HG02571 (cell line): ENCODE data around the gene FCMR.

Source experiments
- ATAC-seq: cut with Tn5 transposase; IDR thresholded peaks from one replicate; pipeline ENCODE4 v1.9.1; 2021; ENCODE audit warnings: mild to moderate bottlenecking, moderate library complexity; ENCODE audit not compliant: unreplicated experiment

The FCMR gene

DNA sequence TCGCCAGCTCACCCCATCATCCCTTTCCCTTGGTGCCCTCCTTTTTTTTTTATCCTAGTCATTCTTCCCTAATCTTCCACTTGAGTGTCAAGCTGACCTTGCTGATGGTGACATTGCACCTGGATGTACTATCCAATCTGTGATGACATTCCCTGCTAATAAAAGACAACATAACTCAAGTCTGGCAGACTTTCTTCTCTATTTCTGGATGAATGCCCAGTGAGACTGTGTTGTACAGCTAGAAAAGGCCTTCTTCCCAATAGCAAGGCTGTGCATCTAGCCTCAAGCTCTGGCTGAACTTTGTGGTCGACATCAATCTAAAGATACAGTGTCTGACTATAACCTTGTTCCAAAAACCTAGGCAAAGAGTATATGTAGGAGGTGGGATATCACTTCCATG lies 18.1 kb downstream of the FCMR start:
- ATAC-seq, result no peak

DNA sequence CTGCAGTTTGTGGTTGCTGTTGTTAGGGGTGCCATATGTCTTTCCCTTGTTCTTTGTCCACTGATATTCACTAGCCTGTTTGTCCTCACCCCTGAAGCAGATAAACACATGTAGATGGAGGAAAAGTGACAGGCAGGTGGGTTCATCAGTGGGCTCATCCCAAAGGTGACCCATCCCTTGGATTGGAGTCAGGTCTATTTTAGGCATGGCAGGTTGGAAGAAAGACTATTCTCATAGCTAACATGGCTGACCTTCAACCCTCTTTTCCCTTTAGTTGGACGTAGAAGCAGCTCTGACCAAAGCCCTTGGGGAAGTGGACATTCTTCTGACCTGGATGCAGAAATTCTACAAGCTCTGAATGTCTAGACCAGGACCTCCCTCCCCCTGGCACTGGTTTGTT lies 19.0 kb downstream of the FCMR start:
- no peak for ATAC-seq

DNA sequence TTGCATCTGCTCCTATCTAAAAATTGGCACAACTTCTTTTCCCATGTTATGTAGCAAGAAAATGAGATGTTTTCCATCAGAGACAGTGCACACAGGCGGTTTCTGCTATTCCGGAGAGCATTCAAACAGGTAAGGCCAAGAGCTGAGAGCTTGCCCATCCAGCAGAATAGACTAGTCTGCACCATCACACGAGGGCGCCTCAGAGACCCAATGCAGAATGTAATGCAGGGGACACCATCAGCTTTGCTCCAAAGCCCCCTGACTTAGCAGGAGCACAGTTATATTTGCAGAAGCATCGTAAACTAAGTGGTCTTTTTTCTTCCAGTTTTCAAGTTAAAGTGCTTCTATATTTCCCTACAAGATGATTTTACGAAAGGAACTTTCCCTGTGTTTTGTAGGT lies 19.8 kb downstream of the FCMR start:
- no peak for ATAC-seq

DNA sequence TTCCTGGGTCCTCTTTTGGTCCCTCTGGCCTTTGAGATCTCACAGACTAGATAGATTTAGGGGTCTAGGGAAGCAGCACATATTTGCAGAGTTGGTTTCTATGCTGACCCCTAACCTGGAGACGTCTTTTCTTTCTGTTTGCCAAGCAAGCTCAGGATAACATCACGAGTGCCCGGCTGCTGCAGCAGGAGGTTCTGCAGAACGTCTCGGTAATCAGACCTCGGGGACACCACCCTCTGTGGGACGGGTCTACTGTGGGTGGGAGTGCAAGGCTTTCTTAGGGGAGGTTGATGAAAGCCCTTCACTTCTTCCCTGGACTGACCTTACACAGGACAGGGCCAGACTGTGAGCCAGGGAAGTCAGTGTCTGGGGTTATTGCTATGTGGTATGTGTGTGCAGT lies 21.6 kb downstream of the FCMR start:
- ATAC-seq, result no peak

DNA sequence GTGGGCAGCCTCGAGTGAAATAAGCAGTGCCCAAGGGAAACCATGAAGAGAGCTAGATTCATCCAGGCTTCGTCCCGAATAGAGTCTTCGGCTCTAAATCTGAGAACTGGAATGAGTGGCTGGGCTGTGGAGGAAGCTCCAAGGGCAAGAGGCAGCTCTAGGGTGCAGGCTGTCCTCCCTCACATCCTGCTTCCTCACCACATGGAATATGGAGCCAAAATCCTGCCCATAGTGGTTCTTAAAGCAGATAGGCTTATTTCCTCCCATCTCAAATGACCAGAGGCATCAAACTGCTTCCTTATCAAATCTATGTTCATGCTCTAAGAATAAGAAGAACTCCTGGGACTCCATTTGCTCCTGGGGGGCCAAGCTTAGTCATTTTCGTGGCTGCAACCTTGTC lies 22.0 kb downstream of the FCMR start:
- ATAC-seq, result no peak

DNA sequence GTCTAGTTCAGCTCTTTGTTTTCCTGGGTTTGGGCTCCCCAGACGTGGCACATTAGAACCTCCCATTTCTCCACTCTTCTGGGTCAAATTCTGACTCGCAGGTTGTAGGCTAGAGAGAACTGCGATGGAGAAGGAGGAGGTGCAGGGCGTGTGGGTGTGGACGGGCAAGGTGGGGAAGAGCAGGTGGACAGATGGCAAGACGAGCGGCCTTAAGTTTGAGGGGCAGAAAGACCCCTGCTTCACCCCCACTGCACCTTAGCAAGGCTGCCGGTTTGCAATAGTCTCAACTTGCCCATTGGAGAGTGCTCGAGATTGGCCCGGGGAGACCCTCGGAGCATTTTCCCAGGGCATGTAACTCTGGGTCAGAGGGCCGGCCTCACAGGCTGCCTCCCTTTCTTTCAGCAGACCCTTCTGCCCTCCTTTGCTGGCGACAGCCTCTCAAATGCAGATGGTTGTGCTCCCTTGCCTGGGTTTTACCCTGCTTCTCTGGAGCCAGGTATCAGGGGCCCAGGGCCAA lies 22.8 kb downstream of the FCMR start:
- ATAC-seq, result no peak

DNA sequence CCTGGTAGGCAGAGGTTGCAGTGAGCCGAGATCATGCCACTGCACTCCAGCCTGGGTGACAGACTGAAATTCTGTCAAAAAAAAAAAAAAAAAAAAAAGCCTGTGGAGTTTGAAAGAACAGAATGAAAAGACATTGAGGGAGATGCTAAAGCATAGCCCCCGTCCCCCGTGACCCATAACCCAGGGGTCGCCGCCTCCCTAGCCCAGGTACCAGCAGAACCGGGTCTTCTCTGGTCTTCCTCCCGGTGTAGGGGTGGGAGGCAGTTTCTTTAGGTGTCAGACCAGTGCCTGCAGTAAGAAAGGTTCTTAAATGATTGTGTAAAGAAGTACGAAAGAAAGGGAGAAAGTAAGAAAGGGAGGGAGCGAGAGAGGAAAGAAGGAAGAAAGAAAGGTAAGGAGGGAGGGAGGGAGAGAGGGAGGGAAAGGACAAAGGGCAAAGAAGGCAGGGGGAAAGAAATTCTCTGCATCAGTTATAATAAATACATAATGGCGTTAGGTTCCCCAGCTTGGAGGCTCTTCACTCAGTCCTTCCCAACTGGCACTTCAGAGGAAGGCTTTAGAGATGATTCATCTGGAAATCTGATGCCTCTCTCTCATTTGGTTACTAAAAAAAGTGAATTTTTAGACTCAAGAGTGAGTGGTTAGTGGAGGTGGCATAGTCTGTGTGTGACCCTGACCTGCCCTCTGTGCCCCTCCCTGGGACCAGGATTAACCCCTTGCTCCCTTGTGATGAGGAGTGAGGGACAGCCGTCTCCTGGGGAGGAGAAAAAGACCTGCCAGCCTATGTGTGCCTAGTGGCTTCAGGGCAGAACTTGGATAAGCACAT lies 23.4 kb downstream of the FCMR start:
- no peak for ATAC-seq

DNA sequence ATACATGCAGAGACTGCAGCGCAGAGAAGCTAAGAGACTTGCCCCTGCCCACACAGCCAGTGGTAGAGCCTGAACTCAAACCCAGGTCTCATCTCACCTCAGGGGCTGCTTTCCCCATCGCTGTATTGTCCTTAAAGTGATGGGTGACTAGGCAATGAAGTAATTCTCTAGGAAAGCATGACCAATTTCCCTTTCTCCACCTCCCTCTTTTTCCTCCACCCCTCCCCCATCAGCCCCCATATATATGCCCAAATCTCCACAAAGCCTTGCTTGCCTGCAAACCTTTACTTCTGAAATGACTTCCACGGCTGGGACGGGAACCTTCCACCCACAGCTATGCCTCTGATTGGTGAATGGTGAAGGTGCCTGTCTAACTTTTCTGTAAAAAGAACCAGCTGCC lies 24.6 kb downstream of the FCMR start, which contains the start of gene IL24:
Gene IL24, plus strand, starts transcription at position 269 of the 400 bp plus-strand sequence. CDS start 390 bp downstream, outside the sequence.
- no peak for ATAC-seq

DNA sequence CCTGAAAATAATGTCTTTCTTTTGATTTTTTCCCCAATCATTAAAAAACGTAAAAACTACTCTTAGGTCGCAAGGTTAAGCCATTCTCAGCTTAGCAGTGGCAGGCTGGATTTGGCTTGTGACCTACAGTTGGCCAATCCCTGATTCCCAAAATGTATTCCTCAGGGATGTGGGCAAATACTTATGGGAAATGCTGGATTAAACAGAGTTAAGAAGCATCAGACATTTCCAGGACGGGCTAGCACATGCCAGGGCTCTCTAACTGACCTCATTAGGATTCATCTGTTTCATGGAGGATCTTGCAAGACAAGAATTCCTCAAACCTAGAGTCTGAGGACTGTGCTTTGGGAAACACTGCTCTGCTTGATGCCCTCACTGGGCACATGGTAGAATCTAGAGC lies 25.5 kb downstream of the FCMR start:
- no peak for ATAC-seq

DNA sequence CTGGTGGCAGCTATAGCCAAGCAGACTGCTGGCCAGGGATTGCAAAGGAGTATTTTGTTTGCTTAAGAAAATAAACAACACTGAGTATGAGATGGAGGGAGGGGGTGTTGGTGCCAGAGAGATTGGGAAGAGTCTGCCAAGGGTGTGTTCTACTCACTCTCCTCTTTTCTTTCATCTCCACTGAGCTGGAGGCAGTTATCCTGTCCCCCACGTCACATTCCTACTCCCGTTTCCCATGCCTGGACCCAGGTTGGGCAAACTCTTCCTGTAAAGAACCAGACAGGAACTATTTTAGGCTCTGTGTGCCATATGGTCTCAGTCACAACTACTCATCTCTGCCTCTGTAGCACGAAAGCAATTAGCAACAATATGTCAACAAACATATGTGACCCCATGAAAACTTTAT lies 25.9 kb downstream of the FCMR start:
- no peak for ATAC-seq

DNA sequence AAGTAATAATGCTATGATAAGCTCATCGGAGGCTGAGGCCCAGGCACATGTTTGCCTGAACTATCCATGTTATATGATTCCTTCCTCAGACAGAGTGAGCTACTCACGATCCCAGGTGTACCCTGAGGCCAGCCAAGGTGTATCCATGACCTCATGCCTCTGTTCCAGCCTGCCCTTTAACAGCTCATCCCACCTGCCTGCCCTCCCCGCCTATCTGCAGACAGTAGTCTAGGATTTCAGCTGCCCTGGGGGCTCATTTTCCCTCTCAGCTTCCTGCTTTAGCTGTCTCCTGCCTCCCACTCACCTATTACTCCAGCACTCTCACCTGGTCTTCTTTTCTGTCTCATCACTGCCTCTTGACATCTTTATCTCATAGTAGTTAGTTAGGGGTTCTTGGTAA lies 26.4 kb downstream of the FCMR start:
- ATAC-seq, result no peak

DNA sequence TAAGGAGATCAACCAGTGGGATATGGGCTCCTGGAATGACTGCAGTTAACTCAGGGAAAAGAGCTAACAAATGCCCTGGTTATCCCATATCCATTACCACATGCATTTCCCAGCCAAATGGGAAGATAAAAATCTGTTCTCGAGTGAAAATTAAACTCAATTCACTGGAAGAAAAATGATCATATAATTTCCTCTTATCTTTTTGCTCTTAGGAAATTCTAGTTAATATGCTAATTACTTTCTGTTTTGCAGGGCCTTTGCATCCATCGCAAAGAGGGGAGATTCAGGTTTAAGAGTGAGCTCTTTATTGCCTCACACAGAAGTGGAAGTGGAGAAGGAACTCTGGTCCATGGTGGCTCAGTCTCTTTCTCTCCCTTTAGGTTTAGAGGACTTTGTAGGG lies 28.4 kb downstream of the FCMR start:
- no peak for ATAC-seq

DNA sequence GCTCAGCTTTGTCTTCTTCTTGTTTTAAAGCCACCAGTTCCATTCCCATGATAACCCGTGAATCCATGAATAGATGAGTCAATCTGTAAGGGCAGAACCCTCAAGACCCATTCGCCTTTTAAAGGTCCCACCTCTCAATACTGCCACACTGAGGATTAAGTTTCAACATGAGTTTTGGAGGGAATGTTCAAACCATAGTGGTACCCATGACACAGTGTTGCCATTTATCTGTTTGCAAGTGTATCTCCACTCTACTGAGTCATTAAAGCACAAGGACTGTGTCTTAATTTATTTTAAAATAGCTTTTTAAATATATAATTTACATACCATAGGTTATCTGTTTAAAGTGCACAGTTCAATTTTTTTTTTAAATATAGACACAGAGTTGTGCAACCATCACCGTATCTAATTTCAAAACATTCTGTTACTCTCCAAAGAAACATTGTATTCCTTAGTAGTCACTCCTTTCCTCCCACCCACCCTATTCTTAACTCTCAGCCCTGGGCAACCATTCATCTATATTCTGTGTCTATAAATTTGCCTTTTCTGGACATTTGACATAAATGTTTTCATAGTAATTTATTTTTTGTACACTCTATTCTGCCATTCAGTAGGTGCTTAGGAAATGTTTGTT lies 29.3 kb downstream of the FCMR start:
- no peak for ATAC-seq

DNA sequence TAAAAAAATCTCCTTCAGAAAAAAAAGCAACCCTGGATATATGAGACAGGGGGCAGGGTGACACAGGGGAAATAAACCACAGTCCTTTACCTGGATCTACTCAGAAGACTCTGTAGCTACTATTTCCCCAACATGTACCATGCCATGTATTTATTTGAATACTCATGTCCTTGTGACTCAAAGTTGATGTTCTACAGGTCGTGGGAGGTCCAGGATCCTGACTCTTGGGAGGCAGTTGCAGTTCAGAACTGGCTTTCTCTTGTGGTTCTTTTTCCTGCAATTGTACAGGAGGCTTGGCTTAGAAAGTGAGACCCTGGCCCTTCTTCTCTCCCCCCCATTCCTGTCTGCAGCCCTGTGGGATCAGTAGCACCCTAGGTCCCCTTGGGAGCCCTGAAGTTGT lies 30.3 kb downstream of the FCMR start:
- no peak for ATAC-seq

DNA sequence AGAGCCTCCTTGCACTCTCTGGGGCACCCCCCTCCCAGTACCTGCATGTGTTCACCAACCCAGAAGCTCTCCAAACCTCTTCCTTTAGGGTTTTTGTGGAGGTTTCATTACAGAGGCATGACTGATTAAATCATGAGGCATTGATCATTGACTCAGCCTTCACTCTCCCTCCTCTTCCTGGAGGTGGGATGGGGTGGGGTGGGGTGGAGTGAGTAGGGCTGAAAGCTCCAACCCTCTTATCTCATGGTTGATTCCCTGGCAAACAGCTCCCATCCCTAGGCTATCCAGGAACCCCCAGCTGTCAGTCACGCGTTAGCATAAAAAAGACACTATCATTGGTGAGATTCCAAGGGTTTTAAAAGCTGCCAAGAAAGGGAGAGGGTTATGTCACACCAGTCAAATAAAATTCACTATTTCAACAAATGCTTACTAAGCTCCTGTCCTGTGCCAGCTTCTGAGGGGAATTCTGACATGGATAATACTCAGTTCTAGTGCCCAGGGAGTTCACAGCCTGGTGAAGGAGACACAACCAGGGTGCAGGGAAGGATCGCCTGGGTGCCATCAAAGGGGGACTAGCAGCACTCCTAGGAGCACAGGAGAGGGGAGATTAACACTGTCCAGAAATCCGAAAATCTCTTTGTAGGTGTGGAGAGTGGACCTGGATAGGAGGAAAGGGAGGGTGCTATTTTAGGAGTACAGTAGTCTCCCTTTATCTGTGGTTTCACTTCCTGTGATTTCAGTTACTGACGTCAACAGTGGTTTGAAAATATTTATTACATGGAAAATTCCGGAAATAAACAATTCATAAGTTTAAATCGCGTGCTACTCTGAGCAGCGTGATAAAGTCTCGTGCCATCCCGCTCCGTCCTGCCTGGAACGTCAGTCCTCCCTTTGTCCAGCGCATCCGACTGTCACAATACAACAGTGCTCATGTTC lies 31.3 kb downstream of the FCMR start:
- no peak for ATAC-seq

DNA sequence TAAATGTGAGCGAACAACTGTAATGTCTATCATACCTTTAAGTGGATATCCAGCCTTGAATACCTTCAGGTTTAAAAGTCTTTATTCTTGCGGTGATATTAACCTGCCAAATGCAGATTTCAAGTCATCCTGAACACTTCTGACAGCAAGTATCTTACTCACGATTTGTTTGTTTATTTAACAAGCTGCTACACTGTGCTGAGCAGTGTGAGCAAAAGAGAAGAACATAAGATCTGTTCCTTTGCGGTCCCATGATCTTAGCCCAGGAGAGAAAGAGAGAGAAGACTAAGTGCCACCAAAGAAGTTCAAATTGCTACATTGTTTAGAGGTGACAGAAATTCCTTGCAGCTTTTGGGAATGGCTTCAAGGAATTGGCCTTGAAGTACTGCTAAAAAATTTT lies 34.0 kb downstream of the FCMR start:
- ATAC-seq, result no peak

DNA sequence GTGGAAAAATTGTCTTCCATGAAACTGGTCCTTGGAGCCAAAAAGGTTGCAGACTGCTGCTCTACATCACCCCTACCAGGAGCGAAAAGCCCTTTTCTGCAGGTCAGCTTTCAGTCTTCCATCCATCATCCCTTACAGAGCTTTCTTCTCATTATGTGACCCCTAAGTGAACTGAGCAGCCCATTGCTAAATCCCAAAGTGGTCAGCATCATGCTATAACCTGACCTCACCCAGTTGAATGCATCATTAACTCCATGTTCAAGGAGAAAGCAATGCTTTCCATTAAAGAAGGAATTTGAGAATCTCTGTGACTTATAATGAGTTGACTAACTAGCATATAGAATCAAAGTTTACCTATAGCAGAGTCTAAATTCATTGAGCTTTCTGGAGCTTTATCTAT lies 34.9 kb downstream of the FCMR start:
- no peak for ATAC-seq

DNA sequence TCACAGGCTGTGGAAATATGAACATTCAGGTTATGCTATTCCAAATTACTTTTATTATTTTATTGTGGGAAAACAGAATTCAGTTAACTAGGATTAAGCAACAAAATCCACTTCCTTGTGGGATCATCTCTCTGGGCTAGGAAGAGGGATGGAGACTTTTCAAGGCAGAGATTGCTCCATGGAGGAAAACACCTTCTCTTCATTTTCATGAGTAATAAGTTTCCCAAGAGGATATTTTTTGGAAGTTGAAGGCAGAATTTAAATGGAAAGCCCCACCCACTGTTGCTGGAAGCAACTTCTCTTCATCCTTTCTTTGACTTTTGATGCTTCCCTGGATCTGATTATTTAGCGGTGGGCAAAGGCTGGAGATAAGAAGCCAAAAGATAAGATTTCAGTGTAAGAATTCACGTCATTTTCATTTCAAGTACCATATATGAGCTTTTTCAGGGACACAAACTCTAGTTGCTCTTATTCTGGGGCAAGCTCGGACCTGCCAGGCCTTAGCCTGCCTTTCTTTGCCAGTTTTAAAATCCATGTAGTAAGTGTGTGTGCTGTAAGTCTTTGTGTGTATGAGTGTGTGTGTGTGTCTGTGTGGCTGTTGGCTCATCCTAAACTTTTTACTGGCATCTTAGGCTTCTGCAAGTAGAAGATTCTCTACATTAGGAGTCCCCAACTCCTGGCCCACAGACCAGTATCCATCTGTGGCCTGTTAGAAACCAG lies 36.2 kb downstream of the FCMR start:
- no peak for ATAC-seq

DNA sequence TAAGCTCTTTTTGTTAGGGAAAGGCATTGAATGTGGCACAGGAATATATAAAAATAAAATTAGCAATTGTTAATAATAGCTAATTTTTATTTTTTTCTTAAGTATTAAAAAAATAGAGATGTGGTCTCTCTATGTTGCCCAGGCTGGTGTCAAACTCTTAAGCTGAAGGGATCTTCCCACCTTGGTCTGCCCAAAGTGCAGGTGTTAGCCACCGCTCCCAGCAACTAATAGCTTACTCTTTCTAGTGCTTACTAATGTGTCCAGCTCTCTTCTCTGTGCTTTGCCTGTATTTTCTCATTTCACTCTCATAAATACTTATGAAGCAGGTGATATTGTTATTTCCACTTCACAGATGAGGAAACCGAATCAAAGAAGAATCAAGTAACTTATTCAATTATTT lies 37.9 kb downstream of the FCMR start:
- ATAC-seq, result no peak

DNA sequence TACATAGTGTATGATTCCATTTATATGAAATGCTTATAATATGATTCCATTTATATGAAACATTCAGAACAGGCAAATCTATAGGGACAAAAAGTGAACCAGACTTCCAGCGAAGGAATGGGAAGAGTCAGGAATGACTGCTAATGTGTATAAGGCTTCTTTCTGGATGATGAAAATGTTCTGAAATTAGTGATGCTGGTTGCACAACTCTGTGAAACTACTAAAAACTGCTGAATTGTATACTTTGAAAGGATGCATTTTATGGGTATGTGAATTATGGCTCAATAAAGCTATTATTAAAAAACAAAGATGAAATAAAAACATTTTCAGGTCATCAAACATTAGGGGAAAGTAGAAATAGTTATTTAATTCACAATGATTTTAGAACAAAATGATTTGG lies 38.6 kb downstream of the FCMR start:
- no peak for ATAC-seq

DNA sequence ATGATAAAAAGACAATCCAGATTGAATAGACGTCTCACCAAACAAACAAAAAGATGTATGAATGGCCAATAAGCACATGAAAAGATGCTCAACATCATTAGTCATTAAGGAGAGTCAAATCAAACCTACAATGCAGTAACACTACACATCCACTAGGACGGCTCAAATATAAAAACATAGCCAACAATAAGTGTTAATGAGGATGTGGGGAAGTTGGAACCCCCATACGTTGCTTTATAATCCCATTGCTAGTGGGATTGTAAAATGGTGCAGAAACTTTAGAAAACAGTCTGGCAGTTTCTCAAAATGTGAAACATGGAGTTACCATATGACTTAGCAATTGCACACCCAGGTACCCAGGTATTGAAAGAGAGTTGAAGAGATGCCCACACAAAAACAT lies 39.2 kb downstream of the FCMR start:
- no peak for ATAC-seq
